Vagina (tissue), 2 donors: ENCODE measurements around the gene SPATS2.

Experiments
- POLR2A ChIP-seq, 2 donors: fragments of 450-650 bp; IDR thresholded peaks; one replicate each; pipeline ENCODE4 v1.6.1; 2017; ENCODE audit warnings: antibody characterized with exemption in 2 of 2, mild to moderate bottlenecking in 2 of 2, moderate library complexity in 2 of 2
- TF ChIP-seq, protein P1 (sequence below), 3 experiments: fragments of 450-650 bp in 2 of 3; fragments of 200-600 bp in 1 of 3; sonication (generic) in 1 of 3; IDR thresholded peaks; one replicate each; pipeline ENCODE4 v1.5.1; 2017 to 2019; ENCODE audit warnings: antibody characterized with exemption in 3 of 3, mild to moderate bottlenecking in 2 of 3, moderate library complexity in 2 of 3

DNA sequence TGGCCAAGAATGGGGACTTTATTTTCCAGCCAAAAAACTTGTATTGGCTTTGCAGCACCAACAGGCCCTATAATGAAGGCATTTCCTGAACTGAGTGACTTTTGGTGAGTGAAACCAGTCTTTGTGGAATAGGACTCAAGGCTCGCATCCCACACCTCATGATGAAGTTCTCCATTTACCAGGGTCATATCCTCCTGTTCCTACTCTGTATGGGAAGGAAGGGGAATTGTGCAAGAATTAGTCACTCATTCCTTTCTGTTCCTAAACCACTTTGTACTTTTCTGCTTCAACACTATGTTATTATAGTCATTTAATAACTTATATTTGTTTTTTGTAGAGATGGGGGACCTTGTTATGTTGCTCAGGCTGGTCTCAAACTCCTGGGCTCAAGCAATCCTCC lies 2.3 kb upstream of the SPATS2 start:
- TF ChIP-seq, protein P1, sequence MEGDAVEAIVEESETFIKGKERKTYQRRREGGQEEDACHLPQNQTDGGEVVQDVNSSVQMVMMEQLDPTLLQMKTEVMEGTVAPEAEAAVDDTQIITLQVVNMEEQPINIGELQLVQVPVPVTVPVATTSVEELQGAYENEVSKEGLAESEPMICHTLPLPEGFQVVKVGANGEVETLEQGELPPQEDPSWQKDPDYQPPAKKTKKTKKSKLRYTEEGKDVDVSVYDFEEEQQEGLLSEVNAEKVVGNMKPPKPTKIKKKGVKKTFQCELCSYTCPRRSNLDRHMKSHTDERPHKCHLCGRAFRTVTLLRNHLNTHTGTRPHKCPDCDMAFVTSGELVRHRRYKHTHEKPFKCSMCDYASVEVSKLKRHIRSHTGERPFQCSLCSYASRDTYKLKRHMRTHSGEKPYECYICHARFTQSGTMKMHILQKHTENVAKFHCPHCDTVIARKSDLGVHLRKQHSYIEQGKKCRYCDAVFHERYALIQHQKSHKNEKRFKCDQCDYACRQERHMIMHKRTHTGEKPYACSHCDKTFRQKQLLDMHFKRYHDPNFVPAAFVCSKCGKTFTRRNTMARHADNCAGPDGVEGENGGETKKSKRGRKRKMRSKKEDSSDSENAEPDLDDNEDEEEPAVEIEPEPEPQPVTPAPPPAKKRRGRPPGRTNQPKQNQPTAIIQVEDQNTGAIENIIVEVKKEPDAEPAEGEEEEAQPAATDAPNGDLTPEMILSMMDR (IDR thresholded peaks at IDR 0.05): no peak
- no peak for TF ChIP-seq POLR2A (IDR thresholded peaks at IDR 0.05)
